ENCODE results near the gene OR5K4. TPM values are rescaled to one million over a fixed set of nuclear protein-coding genes. Genes with fewer than 3 reads are reported as not detected.

Gene OR5K4
- polyA plus RNA-seq, 3 donors, result not detected

DNA sequence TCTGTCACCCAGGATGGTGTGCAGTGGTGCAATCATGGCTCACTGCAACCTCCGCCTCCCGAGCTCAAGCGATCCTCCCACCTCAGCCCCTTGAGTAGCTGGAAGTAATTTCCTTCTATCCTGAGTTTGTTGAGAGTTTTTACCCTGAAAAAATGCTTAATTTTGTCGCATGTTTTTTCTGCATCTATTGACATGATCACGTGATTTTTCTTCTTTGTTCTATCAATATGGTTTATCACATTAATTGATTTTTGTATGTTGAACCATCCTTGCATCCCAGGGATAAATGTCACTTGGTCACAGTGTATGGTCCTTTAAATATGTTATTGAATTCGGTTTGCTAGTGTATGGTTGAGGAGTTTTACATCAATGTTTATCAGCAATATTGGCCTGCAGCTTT is 11.9 kb upstream of the OR5K4 start:
- no peak for DNase-seq
- H3K27ac Mint-ChIP-seq, result no peak overlapping the region
- peaks cover 0 to 3% of the 10 kb centered on the region in 2 donors for H3K27me3 ChIP-seq (ENCODE audit: control insufficient read depth in 2 of 2, insufficient read depth in 2 of 2, low read length in 2 of 2)
- H2AFZ ChIP-seq (ENCODE audit: insufficient read depth, low read depth, low read length, poor library complexity, severe bottlenecking), result no peak overlapping the region
- WGBS (ENCODE audit: insufficient coverage), result no CpG with 5 or more reads among the region's 6 CpGs
- H3K9me3 Mint-ChIP-seq, result no peaks in the 10 kb centered on the region
- no peaks in the 10 kb centered on the region for H3K9me3 ChIP-seq (replicated peaks in 1 of 2; ENCODE audit: control insufficient read depth in 1 of 2, insufficient read depth in 1 of 2, low read length in 2 of 2)
- H3K4me2 ChIP-seq (replicated peaks; ENCODE audit: extremely low read depth, low read length, poor library complexity, severe bottlenecking), result no peak overlapping the region
- TF ChIP-seq, protein P1, sequence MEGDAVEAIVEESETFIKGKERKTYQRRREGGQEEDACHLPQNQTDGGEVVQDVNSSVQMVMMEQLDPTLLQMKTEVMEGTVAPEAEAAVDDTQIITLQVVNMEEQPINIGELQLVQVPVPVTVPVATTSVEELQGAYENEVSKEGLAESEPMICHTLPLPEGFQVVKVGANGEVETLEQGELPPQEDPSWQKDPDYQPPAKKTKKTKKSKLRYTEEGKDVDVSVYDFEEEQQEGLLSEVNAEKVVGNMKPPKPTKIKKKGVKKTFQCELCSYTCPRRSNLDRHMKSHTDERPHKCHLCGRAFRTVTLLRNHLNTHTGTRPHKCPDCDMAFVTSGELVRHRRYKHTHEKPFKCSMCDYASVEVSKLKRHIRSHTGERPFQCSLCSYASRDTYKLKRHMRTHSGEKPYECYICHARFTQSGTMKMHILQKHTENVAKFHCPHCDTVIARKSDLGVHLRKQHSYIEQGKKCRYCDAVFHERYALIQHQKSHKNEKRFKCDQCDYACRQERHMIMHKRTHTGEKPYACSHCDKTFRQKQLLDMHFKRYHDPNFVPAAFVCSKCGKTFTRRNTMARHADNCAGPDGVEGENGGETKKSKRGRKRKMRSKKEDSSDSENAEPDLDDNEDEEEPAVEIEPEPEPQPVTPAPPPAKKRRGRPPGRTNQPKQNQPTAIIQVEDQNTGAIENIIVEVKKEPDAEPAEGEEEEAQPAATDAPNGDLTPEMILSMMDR (IDR thresholded peaks at IDR 0.05), result no peak
- no peaks in the 10 kb centered on the region for H3K4me1 ChIP-seq (ENCODE audit: control insufficient read depth in 1 of 2, insufficient read depth in 2 of 2, low read length in 2 of 2)
- peaks cover 7% of the 10 kb centered on the region for H3K4me1 Mint-ChIP-seq
- H3K4me3 ChIP-seq (replicated peaks in 1 of 3; ENCODE audit: low read depth in 2 of 3, low read length in 3 of 3), result no peak overlapping the region
- no peaks in the 10 kb centered on the region for H3K36me3 ChIP-seq (replicated peaks in 1 of 2; ENCODE audit: control insufficient read depth in 1 of 2, insufficient read depth in 2 of 2, low read length in 2 of 2)
- no peak overlapping the region for H3K27ac ChIP-seq (ENCODE audit: low read depth in 1 of 2, low read length in 2 of 2)
- H4K20me1 ChIP-seq (ENCODE audit: insufficient read depth, low read length), result no peaks in the 10 kb centered on the region
- H3K27me3 Mint-ChIP-seq (ENCODE audit: low read depth in 3 of 3), result peaks cover 1 to 7% (median 3%) of the 10 kb centered on the region in 3 donors
- intact Hi-C loops (cut with micrococcal nuclease), result no loop called here
- no peaks in the 10 kb centered on the region for H3K79me2 ChIP-seq (ENCODE audit: insufficient read depth, low read length)
- H3K36me3 Mint-ChIP-seq, result no peaks in the 10 kb centered on the region
- H3K4me3 Mint-ChIP-seq, result no peak overlapping the region
- H3K9ac ChIP-seq (ENCODE audit: insufficient read depth, low read length, poor library complexity, severe bottlenecking), result no peak overlapping the region

DNA sequence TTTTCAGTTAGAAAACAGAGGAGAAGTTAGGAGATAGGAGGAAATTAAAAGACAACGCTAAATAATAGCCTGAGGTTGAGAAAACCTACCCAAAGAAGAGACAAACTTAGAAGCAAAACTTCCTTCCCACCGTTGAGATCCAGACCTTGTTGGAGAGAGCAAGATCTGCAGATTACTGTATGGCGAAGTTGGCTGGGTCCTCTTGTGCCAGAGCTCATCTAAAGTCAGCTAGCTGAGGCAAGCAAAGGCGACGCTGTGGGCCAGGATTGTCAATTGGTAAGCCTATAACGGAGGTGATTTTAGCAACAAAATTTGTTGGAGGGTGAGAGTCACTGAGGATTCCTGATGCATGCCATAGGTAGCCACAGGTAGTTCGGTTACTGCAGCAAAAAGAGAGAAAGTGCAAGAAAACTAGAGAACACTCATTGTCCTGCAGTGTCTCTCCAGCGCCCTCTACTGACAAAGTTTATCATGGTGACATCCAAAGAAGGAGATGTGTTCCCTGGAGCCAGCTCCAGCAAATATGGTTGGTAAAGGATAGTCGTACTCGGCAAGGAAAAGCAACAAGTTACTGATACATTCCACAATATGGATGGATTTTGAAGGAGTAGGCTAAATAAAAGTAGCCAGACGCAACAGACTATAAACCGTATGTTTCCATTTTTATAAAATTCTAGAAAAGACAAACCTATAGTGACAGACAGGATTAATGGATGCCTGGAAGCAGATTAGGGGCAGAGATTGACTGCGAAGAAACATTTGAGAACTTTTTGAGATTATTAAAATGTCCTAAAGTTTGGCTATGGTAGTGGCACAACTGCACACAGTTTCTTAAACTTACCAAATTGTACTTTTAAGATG is 9.8 kb upstream of the OR5K4 start:
- H3K36me3 Mint-ChIP-seq, result no peaks in the 10 kb centered on the region
- H3K4me1 ChIP-seq (ENCODE audit: control insufficient read depth in 1 of 2, insufficient read depth in 2 of 2, low read length in 2 of 2), result no peaks in the 10 kb centered on the region
- H3K4me3 Mint-ChIP-seq, result no peak overlapping the region
- H2AFZ ChIP-seq (ENCODE audit: insufficient read depth, low read depth, low read length, poor library complexity, severe bottlenecking), result no peak overlapping the region
- peaks cover 0 to 3% of the 10 kb centered on the region in 2 donors for H3K27me3 ChIP-seq (ENCODE audit: control insufficient read depth in 2 of 2, insufficient read depth in 2 of 2, low read length in 2 of 2)
- H3K27me3 Mint-ChIP-seq (ENCODE audit: low read depth in 3 of 3), result peaks cover 3 to 7% (median 4%) of the 10 kb centered on the region in 3 donors
- no peak overlapping the region for H3K9ac ChIP-seq (ENCODE audit: insufficient read depth, low read length, poor library complexity, severe bottlenecking)
- no peak overlapping the region for H3K4me3 ChIP-seq (replicated peaks in 1 of 3; ENCODE audit: low read depth in 2 of 3, low read length in 3 of 3)
- no peak overlapping the region for H3K27ac Mint-ChIP-seq
- no peaks in the 10 kb centered on the region for H3K9me3 Mint-ChIP-seq
- no peaks in the 10 kb centered on the region for H3K36me3 ChIP-seq (replicated peaks in 1 of 2; ENCODE audit: control insufficient read depth in 1 of 2, insufficient read depth in 2 of 2, low read length in 2 of 2)
- no peaks in the 10 kb centered on the region for H3K79me2 ChIP-seq (ENCODE audit: insufficient read depth, low read length)
- TF ChIP-seq, protein P1 (IDR thresholded peaks at IDR 0.05), result peak; percentile 83
- H3K9me3 ChIP-seq (replicated peaks in 1 of 2; ENCODE audit: control insufficient read depth in 1 of 2, insufficient read depth in 1 of 2, low read length in 2 of 2), result no peaks in the 10 kb centered on the region
- intact Hi-C loops (cut with micrococcal nuclease), result no loop called here
- 79% methylated on average over 6 of the region's 13 CpGs for WGBS (ENCODE audit: insufficient coverage)
- H4K20me1 ChIP-seq (ENCODE audit: insufficient read depth, low read length), result no peaks in the 10 kb centered on the region
- H3K27ac ChIP-seq (ENCODE audit: low read depth in 1 of 2, low read length in 2 of 2), result no peak overlapping the region
- peak in 2 of 3 donors; percentile 27 for DNase-seq
- H3K4me2 ChIP-seq (replicated peaks; ENCODE audit: extremely low read depth, low read length, poor library complexity, severe bottlenecking), result no peak overlapping the region
- peaks cover 7% of the 10 kb centered on the region for H3K4me1 Mint-ChIP-seq

Measured in CD14-positive monocyte (primary cell).